Stimulated activated CD8-positive, alpha-beta memory T cell treated with anti-CD3 and anti-CD28 coated beads, Interleukin-2, amount 100 ng/mL, for 1 hour (primary cell): ENCODE results near the gene EPAS1.

Source experiments
- DNase-seq, 2 donors: peaks; one replicate each; pipeline ENCODE4 v3.0.0-alpha.2; 2020; ENCODE audit warnings: low read depth in 2 of 2

Gene EPAS1

GRCh38 chr2:46364797-46365457 is 67.7 kb downstream of the EPAS1 start:
- DNase-seq, result no peak

GRCh38 chr2:46365913-46366667 is 68.9 kb downstream of the EPAS1 start:
- DNase-seq, result no peak

- DNase-seq, result no peak
Observed at GRCh38 chr2:46366668-46367052, 69.5 kb downstream of the EPAS1 start.

GRCh38 chr2:46367286-46367685 is 70.1 kb downstream of the EPAS1 start:
- DNase-seq, result no peak

GRCh38 chr2:46368401-46368800 is 71.2 kb downstream of the EPAS1 start:
- no peak for DNase-seq

- DNase-seq, result no peak
Observed at GRCh38 chr2:46369783-46370182, 72.6 kb downstream of the EPAS1 start.

- DNase-seq, result no peak
Observed at GRCh38 chr2:46371854-46372253, 74.6 kb downstream of the EPAS1 start.

GRCh38 chr2:46372475-46372874 is 75.3 kb downstream of the EPAS1 start:
- no peak for DNase-seq

GRCh38 chr2:46373238-46373637 is 76.0 kb downstream of the EPAS1 start:
- DNase-seq, result no peak

GRCh38 chr2:46375566-46376125 is 78.4 kb downstream of the EPAS1 start:
- DNase-seq, result no peak

GRCh38 chr2:46376586-46376985 is 79.4 kb downstream of the EPAS1 start:
- no peak for DNase-seq

GRCh38 chr2:46377101-46377581 is 79.9 kb downstream of the EPAS1 start:
- DNase-seq, result no peak

- no peak for DNase-seq
Observed at GRCh38 chr2:46377666-46378560, 80.7 kb downstream of the EPAS1 start.

GRCh38 chr2:46378616-46379015 is 81.4 kb downstream of the EPAS1 start:
- no peak for DNase-seq

- DNase-seq, result no peak
Observed at GRCh38 chr2:46379213-46380037, 82.2 kb downstream of the EPAS1 start.

- no peak for DNase-seq
Observed at GRCh38 chr2:46380038-46380940, 83.1 kb downstream of the EPAS1 start.

GRCh38 chr2:46381263-46381849 is 84.1 kb downstream of the EPAS1 start:
- no peak for DNase-seq

- no peak for DNase-seq
Observed at GRCh38 chr2:46381871-46382270, 84.7 kb downstream of the EPAS1 start.

GRCh38 chr2:46382331-46383112 is 85.3 kb downstream of the EPAS1 start:
- no peak for DNase-seq
